SK-N-SH (cell line): ENCODE results near the gene ZC3H4.

ENCODE experiments used
- CTCF ChIP-seq: fragments of 200-600 bp; sonication (generic); IDR thresholded peaks from 2 replicates; pipeline ENCODE4 v1.6.1; 2017; ENCODE audit warnings: antibody characterized with exemption, mild to moderate bottlenecking, moderate library complexity
- EZH2phosphoT487 ChIP-seq: fragments of 200-600 bp; sonication (generic); IDR thresholded peaks from 2 replicates; pipeline ENCODE4 v1.6.1; 2017; ENCODE audit warnings: low read depth, mixed run types, mild to moderate bottlenecking, antibody characterized with exemption, moderate library complexity, borderline replicate concordance
- FOXM1 ChIP-seq: IDR thresholded peaks from 2 replicates; pipeline ENCODE4 v1.4.0; 2012; ENCODE audit warnings: low read depth, mild to moderate bottlenecking
- JUND ChIP-seq: IDR thresholded peaks from 2 replicates; pipeline ENCODE4 v1.4.0; 2012
- POLR2AphosphoS5 ChIP-seq: IDR thresholded peaks from 2 replicates; pipeline ENCODE4 v1.6.1; 2012; ENCODE audit warnings: low read depth, low read length
- RCOR1 ChIP-seq: fragments of 150-350 bp; IDR thresholded peaks from 2 replicates; pipeline ENCODE4 v1.6.1; 2017; ENCODE audit warnings: antibody characterized with exemption, low read length
- REST ChIP-seq: IDR thresholded peaks from 2 replicates; pipeline ENCODE4 v1.6.1; 2012; ENCODE audit warnings: mild to moderate bottlenecking, low read depth, low read length, moderate library complexity
- RFX5 ChIP-seq: IDR thresholded peaks from 2 replicates; pipeline ENCODE4 v1.6.1; 2012; ENCODE audit warnings: mild to moderate bottlenecking, improper control_type of control experiment, low read length
- RXRA ChIP-seq: IDR thresholded peaks from 2 replicates; pipeline ENCODE4 v1.4.0; 2012; ENCODE audit warnings: low read depth, mild to moderate bottlenecking, borderline replicate concordance
- TAF1 ChIP-seq: IDR thresholded peaks from 2 replicates; pipeline ENCODE4 v1.6.1; 2012; ENCODE audit warnings: low read depth, mild to moderate bottlenecking, low read length, moderate library complexity, borderline replicate concordance
- USF1 ChIP-seq: IDR thresholded peaks from 2 replicates; pipeline ENCODE4 v1.4.0; 2012; ENCODE audit warnings: low read depth, borderline replicate concordance
- TF ChIP-seq, protein P1 (sequence below): IDR thresholded peaks from 2 replicates; pipeline ENCODE4; 2012

DNA sequence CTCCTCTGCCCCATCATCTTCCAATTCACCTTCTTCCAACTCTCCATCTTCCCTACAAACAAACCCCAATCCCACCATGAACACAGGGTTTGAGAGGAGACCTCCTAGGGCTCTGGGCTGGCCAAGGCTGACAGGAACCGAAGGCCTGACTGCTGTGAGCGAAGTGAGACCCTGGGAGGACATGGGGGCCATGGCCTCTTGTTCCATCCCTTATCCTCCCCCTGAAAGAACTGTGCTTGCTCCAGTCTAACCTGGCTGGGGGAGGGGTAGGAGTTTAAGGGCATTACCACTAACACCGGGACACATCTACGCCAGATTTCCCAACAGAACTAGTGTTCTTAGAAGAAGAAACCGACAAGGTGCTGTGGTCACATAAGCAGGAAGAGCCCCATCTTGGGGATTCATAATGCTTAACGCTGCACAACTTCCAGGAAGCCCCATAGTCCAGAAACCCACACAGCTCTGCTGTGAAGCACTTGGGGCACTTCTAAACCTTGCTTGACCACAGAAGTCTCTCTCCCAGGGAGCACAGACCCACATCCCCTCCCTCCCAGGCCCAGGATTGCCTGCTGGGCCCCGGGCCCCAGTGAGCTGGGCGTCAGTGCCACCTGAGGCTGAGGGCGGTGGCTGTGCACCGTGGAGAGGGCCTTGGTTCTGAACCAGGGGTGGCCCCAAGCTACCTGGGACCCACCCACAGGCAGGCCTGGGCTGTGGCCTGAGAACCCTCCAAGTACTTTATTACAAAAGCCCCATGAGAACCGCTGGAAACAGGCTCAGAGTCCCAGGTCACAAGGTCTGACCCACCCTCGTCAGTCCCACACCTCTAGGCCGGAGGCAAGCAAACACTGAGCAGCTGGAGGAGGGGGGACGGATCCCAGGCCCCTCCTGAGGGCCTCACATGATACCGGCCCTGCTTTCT lies 18.8 kb downstream of the ZC3H4 start:
- TF ChIP-seq RFX5 (no peak), RXRA (no peak), CTCF (no peak), REST (no peak), RCOR1 (no peak), USF1 (no peak), TAF1 (no peak), POLR2AphosphoS5 (no peak), EZH2phosphoT487 (no peak), JUND (no peak), FOXM1 (no peak)
- TF ChIP-seq, protein P1, sequence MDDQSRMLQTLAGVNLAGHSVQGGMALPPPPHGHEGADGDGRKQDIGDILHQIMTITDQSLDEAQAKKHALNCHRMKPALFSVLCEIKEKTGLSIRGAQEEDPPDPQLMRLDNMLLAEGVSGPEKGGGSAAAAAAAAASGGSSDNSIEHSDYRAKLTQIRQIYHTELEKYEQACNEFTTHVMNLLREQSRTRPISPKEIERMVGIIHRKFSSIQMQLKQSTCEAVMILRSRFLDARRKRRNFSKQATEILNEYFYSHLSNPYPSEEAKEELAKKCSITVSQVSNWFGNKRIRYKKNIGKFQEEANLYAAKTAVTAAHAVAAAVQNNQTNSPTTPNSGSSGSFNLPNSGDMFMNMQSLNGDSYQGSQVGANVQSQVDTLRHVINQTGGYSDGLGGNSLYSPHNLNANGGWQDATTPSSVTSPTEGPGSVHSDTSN, result no peak
